HepG2 (cell line): ENCODE results near the gene CNRIP1. TPM values are rescaled to one million over a fixed set of nuclear protein-coding genes. Genes with fewer than 3 reads are reported as not detected.

Experiments used
- ATF1 ChIP-seq: IDR thresholded peaks from 2 replicates; pipeline ENCODE4 v1.6.1; 2016; ENCODE audit warnings: mild to moderate bottlenecking, control low read depth
- NKX3-1 ChIP-seq: sonication (generic); formaldehyde crosslinking; IDR thresholded peaks from 2 replicates; pipeline ENCODE4 v1.5.0; 2020; ENCODE audit warnings: missing genetic modification reagents
- REL ChIP-seq: sonication (generic); formaldehyde crosslinking; conservative IDR thresholded peaks from 2 replicates; pipeline ENCODE4 v1.8.0; 2022; ENCODE audit warnings: mild to moderate bottlenecking, missing genetic modification reagents, moderate library complexity
- RFX1 ChIP-seq: fragments of 450-650 bp; IDR thresholded peaks from 2 replicates; pipeline ENCODE4 v1.6.1; 2017
- SRF ChIP-seq: IDR thresholded peaks from 2 replicates; pipeline ENCODE4 v1.6.1; 2011; ENCODE audit warnings: mild to moderate bottlenecking, low read depth, low read length, moderate library complexity
- TGIF2 ChIP-seq: IDR thresholded peaks from 2 replicates; pipeline ENCODE4 v1.6.1; 2016; ENCODE audit warnings: control low read depth, missing compliant biosample characterization
- THAP11 ChIP-seq: IDR thresholded peaks from 2 replicates; pipeline ENCODE4 v1.6.1; 2016; ENCODE audit warnings: missing biosample characterization, missing genetic modification reagents
- ZBTB26 ChIP-seq: IDR thresholded peaks from 2 replicates; pipeline ENCODE4 v1.6.1; 2016; ENCODE audit warnings: missing compliant biosample characterization, missing genetic modification reagents, borderline replicate concordance
- ZIK1 ChIP-seq: sonication (generic); formaldehyde crosslinking; IDR thresholded peaks from 2 replicates; pipeline ENCODE4 v1.5.0; 2020; ENCODE audit warnings: mild to moderate bottlenecking, low read depth, missing genetic modification reagents, borderline replicate concordance
- ZNF264 ChIP-seq: sonication (generic); formaldehyde crosslinking; IDR thresholded peaks from 2 replicates; pipeline ENCODE4 v1.4.0; 2020; ENCODE audit warnings: missing genetic modification reagents
- ZNF275 ChIP-seq: sonication (generic); formaldehyde crosslinking; IDR thresholded peaks from 2 replicates; pipeline ENCODE4 v1.8.0; 2022; ENCODE audit warnings: missing genetic modification reagents, mild to moderate bottlenecking, inconsistent platforms, borderline replicate concordance
- ZNF503 ChIP-seq: sonication (generic); formaldehyde crosslinking; IDR thresholded peaks from 2 replicates; pipeline ENCODE4 v1.4.0; 2020; ENCODE audit warnings: missing genetic modification reagents
- ZNF614 ChIP-seq: IDR thresholded peaks from 2 replicates; pipeline ENCODE4 v1.6.1; 2018; ENCODE audit warnings: missing biosample characterization, missing genetic modification reagents, inconsistent platforms, borderline replicate concordance
- ZSCAN25 ChIP-seq: sonication (generic); formaldehyde crosslinking; IDR thresholded peaks from 2 replicates; pipeline ENCODE4 v1.8.0; 2022; ENCODE audit warnings: mild to moderate bottlenecking, missing genetic modification reagents
- polyA plus RNA-seq, 8 experiments: library from polyadenylated mRNA; depleted of rRNA in 3 of 8; stranded (reverse) in 7 of 8; unstranded in 1 of 8; fragments of >200 nt; fragmentation: Illumina TruSeq in 4 of 8; extraction: Trizol in 4 of 8; gene quantifications; 2 replicates each; pipeline versions ENCODE4 v1.2.1 to v1.2.3, GENCODE V29; 2011 to 2016; ENCODE audit warnings: low read depth in 4 of 8, missing spikeins in 1 of 8, mixed read lengths in 1 of 8; ENCODE audit not compliant: insufficient read depth in 1 of 8
- total RNA-seq, 5 experiments: library from RNA; depleted of rRNA; stranded (reverse); fragments of >200 nt; fragmentation: Illumina TruSeq; extraction: Trizol; gene quantifications; 2 replicates each; pipeline ENCODE4 v1.2.3, GENCODE V29; 2016; ENCODE audit warnings: low read depth in 1 of 5
- TF ChIP-seq, protein P1 (sequence below): sonication (generic); formaldehyde crosslinking; IDR thresholded peaks from 2 replicates; pipeline ENCODE4 v1.4.0; 2020; ENCODE audit warnings: missing genetic modification reagents
- TF ChIP-seq, protein P2 (sequence below): sonication (generic); formaldehyde crosslinking; IDR thresholded peaks from 2 replicates; pipeline ENCODE4 v1.5.1; 2020; ENCODE audit warnings: missing genetic modification reagents, mild to moderate bottlenecking, borderline replicate concordance
- TF ChIP-seq, protein P3 (sequence below): sonication (generic); formaldehyde crosslinking; IDR thresholded peaks from 2 replicates; pipeline ENCODE4 v1.4.0; 2020; ENCODE audit warnings: missing genetic modification reagents

The CNRIP1 gene
- total and polyA plus RNA-seq, 2 of the 13 experiments (the other 11 are each of a cell fraction or from before 2014, with no cell fraction given) = not detected

DNA sequence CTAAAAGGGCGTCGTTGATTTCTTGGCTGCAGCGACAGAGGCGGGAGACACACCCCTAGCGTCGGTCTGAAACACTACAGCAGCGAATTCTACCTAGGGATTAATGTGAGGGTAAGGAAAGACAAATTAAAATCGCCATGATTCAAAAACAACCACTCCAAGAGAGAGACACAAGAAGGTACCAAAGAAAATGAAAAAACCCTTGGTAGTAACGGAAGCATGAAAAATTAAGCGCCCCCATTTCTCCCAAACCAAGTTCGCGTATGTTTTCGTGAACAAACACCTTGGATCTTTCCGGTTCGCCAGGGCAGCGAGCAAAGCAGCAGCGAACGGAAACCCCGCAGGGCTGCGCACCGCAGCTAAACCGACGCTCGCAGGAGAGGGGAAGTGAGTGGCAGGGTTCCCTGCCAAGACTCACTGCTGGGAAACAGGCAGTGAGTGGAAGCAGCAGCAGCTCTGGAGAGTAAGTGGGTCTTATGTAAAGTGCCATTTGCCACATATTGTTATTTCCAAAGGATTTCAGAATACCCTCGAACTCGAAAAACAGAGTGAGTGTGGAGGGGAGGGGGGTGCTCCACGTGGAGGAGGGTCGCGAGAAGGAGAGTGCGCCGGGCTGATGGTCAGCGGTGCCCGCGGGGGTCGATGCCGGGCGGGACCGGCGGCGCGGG, 68.4 kb downstream of the CNRIP1 start (continued):
- TF ChIP-seq, protein P1, sequence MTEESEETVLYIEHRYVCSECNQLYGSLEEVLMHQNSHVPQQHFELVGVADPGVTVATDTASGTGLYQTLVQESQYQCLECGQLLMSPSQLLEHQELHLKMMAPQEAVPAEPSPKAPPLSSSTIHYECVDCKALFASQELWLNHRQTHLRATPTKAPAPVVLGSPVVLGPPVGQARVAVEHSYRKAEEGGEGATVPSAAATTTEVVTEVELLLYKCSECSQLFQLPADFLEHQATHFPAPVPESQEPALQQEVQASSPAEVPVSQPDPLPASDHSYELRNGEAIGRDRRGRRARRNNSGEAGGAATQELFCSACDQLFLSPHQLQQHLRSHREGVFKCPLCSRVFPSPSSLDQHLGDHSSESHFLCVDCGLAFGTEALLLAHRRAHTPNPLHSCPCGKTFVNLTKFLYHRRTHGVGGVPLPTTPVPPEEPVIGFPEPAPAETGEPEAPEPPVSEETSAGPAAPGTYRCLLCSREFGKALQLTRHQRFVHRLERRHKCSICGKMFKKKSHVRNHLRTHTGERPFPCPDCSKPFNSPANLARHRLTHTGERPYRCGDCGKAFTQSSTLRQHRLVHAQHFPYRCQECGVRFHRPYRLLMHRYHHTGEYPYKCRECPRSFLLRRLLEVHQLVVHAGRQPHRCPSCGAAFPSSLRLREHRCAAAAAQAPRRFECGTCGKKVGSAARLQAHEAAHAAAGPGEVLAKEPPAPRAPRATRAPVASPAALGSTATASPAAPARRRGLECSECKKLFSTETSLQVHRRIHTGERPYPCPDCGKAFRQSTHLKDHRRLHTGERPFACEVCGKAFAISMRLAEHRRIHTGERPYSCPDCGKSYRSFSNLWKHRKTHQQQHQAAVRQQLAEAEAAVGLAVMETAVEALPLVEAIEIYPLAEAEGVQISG (CRISPR knock-in tag) = peak; percentile 53
- peak; percentile 40; the same call in 1 of the 2 replicates for TF ChIP-seq REL (CRISPR knock-in tag)
- TF ChIP-seq ZNF275 (CRISPR knock-in tag) = 0 out of 2 replicates have a peak, but pooled peaks have one; percentile 50
- TF ChIP-seq ZNF264 (CRISPR knock-in tag) = 0 out of 2 replicates have a peak, but pooled peaks have one; percentile 34
- TF ChIP-seq, protein P2, sequence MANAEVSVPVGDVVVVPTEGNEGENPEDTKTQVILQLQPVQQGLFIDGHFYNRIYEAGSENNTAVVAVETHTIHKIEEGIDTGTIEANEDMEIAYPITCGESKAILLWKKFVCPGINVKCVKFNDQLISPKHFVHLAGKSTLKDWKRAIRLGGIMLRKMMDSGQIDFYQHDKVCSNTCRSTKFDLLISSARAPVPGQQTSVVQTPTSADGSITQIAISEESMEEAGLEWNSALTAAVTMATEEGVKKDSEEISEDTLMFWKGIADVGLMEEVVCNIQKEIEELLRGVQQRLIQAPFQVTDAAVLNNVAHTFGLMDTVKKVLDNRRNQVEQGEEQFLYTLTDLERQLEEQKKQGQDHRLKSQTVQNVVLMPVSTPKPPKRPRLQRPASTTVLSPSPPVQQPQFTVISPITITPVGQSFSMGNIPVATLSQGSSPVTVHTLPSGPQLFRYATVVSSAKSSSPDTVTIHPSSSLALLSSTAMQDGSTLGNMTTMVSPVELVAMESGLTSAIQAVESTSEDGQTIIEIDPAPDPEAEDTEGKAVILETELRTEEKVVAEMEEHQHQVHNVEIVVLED (CRISPR knock-in tag) = peak; percentile 63; the same call in 1 of the 2 replicates
- TF ChIP-seq ZNF614 (CRISPR knock-in tag) = no peak
- TF ChIP-seq ZNF503 (CRISPR knock-in tag) = 0 out of 2 replicates have a peak, but pooled peaks have one; percentile 20
- TF ChIP-seq ZIK1 = no peak
- TF ChIP-seq ZSCAN25 (CRISPR knock-in tag) = 0 out of 2 replicates have a peak, but pooled peaks have one; percentile 9
- no peak for TF ChIP-seq ZBTB26 (CRISPR knock-in tag)
- TF ChIP-seq, protein P3, sequence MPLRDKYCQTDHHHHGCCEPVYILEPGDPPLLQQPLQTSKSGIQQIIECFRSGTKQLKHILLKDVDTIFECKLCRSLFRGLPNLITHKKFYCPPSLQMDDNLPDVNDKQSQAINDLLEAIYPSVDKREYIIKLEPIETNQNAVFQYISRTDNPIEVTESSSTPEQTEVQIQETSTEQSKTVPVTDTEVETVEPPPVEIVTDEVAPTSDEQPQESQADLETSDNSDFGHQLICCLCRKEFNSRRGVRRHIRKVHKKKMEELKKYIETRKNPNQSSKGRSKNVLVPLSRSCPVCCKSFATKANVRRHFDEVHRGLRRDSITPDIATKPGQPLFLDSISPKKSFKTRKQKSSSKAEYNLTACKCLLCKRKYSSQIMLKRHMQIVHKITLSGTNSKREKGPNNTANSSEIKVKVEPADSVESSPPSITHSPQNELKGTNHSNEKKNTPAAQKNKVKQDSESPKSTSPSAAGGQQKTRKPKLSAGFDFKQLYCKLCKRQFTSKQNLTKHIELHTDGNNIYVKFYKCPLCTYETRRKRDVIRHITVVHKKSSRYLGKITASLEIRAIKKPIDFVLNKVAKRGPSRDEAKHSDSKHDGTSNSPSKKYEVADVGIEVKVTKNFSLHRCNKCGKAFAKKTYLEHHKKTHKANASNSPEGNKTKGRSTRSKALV (CRISPR knock-in tag) = peak; percentile 56; the same call in 1 of the 2 replicates
- TF ChIP-seq ATF1 (CRISPR knock-in tag) = 0 out of 2 replicates have a peak, but pooled peaks have one; percentile 33
- TF ChIP-seq NKX3-1 (CRISPR knock-in tag) = peak; percentile 48; the same call in 1 of the 2 replicates
- TF ChIP-seq RFX1 = no peak
- TF ChIP-seq THAP11 (CRISPR knock-in tag) = peak; percentile 35; the same call in 1 of the 2 replicates
- TF ChIP-seq SRF = no peak
- peak; percentile 66; the same call in 1 of the 2 replicates for TF ChIP-seq TGIF2
